HEK293 (cell line): ENCODE data around the gene ING1.

Experiments used
- CTCF ChIA-PET: fragments of 350-600 bp; formaldehyde crosslinking; extraction: SDS; loops from one replicate; lab custom pipeline; 2021; ENCODE audit warnings: antibody characterized with exemption; lab: Yijun Ruan, JAX
- POLR2A ChIA-PET: fragments of 300-600 bp; formaldehyde crosslinking; extraction: SDS; loops from one replicate; lab custom pipeline; 2020; ENCODE audit warnings: antibody characterized with exemption, inconsistent platforms; lab: Yijun Ruan, JAX
- H3K27ac ChIP-seq: fragments of 200-500 bp; sonication (Bioruptor generic); 2 replicates; pipeline ENCODE4 v1.5.1; 2014; ENCODE audit warnings: low read depth, low read length, control low read depth, inconsistent platforms; ENCODE audit errors: extremely low read depth
- H3K36me3 ChIP-seq, 2 experiments: fragments of 200-500 bp in 1 of 2; sonication (Bioruptor generic) in 1 of 2; 1 replicate in 1 of 2; 2 replicates in 1 of 2; pipeline ENCODE4 v1.5.1; 2014 to 2017; ENCODE audit warnings: inconsistent platforms in 2 of 2, low read length in 2 of 2; ENCODE audit not compliant: control insufficient read depth in 2 of 2, insufficient read depth in 1 of 2
- H3K4me1 ChIP-seq: fragments of 200-500 bp; sonication (Bioruptor generic); 2 replicates; pipeline ENCODE4 v1.5.1; 2014; ENCODE audit warnings: mild to moderate bottlenecking, low read length, inconsistent platforms; ENCODE audit not compliant: control insufficient read depth, insufficient read depth
- H3K4me3 ChIP-seq: 2 replicates; pipeline ENCODE4 v1.5.1; 2011; ENCODE audit warnings: low read depth, mild to moderate bottlenecking, control low read depth, low read length, moderate library complexity
- H3K9me3 ChIP-seq: fragments of 200-500 bp; sonication (Bioruptor generic); 2 replicates; pipeline ENCODE4 v1.5.1; 2014; ENCODE audit warnings: low read depth, low read length, inconsistent platforms; ENCODE audit not compliant: control insufficient read depth, insufficient read depth
- CTCF ChIP-seq: fragments of 450-650 bp; formaldehyde crosslinking; IDR thresholded peaks from 2 replicates; pipeline ENCODE4 v1.5.1; 2016; ENCODE audit warnings: missing biosample characterization, missing genetic modification characterization
- GLI2 ChIP-seq: fragments of 450-650 bp; formaldehyde crosslinking; IDR thresholded peaks from 2 replicates; pipeline ENCODE4; 2017; ENCODE audit warnings: missing biosample characterization, missing genetic modification characterization, low read depth, borderline replicate concordance
- HIC1 ChIP-seq: fragments of 450-650 bp; formaldehyde crosslinking; IDR thresholded peaks from 2 replicates; pipeline ENCODE4 v1.5.1; 2016; ENCODE audit warnings: missing biosample characterization, missing genetic modification characterization
- HOXC10 ChIP-seq: sonication (generic); formaldehyde crosslinking; IDR thresholded peaks from 2 replicates; pipeline ENCODE4 v1.8.1; 2023; ENCODE audit warnings: mild to moderate bottlenecking, missing genetic modification reagents
- PRDM2 ChIP-seq: fragments of 450-650 bp; formaldehyde crosslinking; IDR thresholded peaks from 2 replicates; pipeline ENCODE4 v1.5.1; 2016; ENCODE audit warnings: missing biosample characterization, missing genetic modification characterization, borderline replicate concordance
- ZBTB7A ChIP-seq: fragments of 450-650 bp; formaldehyde crosslinking; IDR thresholded peaks from 2 replicates; pipeline ENCODE4 v1.5.1; 2016; ENCODE audit warnings: low read depth, missing biosample characterization, missing genetic modification characterization
- ZFHX2 ChIP-seq: fragments of 450-650 bp; formaldehyde crosslinking; conservative IDR thresholded peaks from 2 replicates; pipeline ENCODE4 v1.5.1; 2016; ENCODE audit warnings: missing biosample characterization, missing genetic modification characterization
- ZFP37 ChIP-seq: fragments of 450-650 bp; formaldehyde crosslinking; IDR thresholded peaks from 2 replicates; pipeline ENCODE4 v1.5.1; 2016; ENCODE audit warnings: missing biosample characterization, missing genetic modification characterization
- ZNF112 ChIP-seq: fragments of 450-650 bp; formaldehyde crosslinking; IDR thresholded peaks from 2 replicates; pipeline ENCODE4 v1.5.0; 2017; ENCODE audit warnings: missing biosample characterization, missing genetic modification characterization
- ZNF146 ChIP-seq: fragments of 450-650 bp; formaldehyde crosslinking; IDR thresholded peaks from 2 replicates; pipeline ENCODE4 v1.5.1; 2016; ENCODE audit warnings: missing biosample characterization, missing genetic modification characterization
- ZNF148 ChIP-seq: fragments of 450-650 bp; formaldehyde crosslinking; IDR thresholded peaks from 2 replicates; pipeline ENCODE4 v1.5.0; 2017; ENCODE audit warnings: missing biosample characterization, missing genetic modification characterization, borderline replicate concordance
- ZNF155 ChIP-seq: fragments of 450-650 bp; formaldehyde crosslinking; IDR thresholded peaks from 2 replicates; pipeline ENCODE4 v1.5.1; 2016; ENCODE audit warnings: missing biosample characterization, missing genetic modification characterization
- ZNF211 ChIP-seq: fragments of 450-650 bp; formaldehyde crosslinking; IDR thresholded peaks from 2 replicates; pipeline ENCODE4 v1.5.1; 2016; ENCODE audit warnings: low read depth, missing biosample characterization, missing genetic modification characterization
- ZNF280C ChIP-seq: fragments of 450-650 bp; formaldehyde crosslinking; IDR thresholded peaks from 2 replicates; pipeline ENCODE4 v1.5.1; 2016; ENCODE audit warnings: missing biosample characterization, missing genetic modification characterization
- ZNF280D ChIP-seq: fragments of 450-650 bp; formaldehyde crosslinking; IDR thresholded peaks from 2 replicates; pipeline ENCODE4 v1.5.1; 2016; ENCODE audit warnings: missing biosample characterization, missing genetic modification characterization
- ZNF416 ChIP-seq: fragments of 450-650 bp; formaldehyde crosslinking; IDR thresholded peaks from 2 replicates; pipeline ENCODE4 v1.5.1; 2016; ENCODE audit warnings: missing biosample characterization, missing genetic modification characterization
- ZNF521 ChIP-seq: fragments of 450-650 bp; formaldehyde crosslinking; IDR thresholded peaks from 2 replicates; pipeline ENCODE4 v1.5.1; 2017; ENCODE audit warnings: missing biosample characterization, mild to moderate bottlenecking, missing genetic modification characterization
- ZNF530 ChIP-seq: fragments of 450-650 bp; formaldehyde crosslinking; IDR thresholded peaks from 2 replicates; pipeline ENCODE4 v1.5.1; 2016; ENCODE audit warnings: low read depth, missing biosample characterization, missing genetic modification characterization
- ZNF560 ChIP-seq: fragments of 450-650 bp; formaldehyde crosslinking; IDR thresholded peaks from 2 replicates; pipeline ENCODE4 v1.5.1; 2017; ENCODE audit warnings: missing biosample characterization, missing genetic modification characterization, borderline replicate concordance
- ZNF658 ChIP-seq: fragments of 450-650 bp; formaldehyde crosslinking; IDR thresholded peaks from 2 replicates; pipeline ENCODE4; 2016; ENCODE audit warnings: missing biosample characterization, missing genetic modification characterization

ING1 gene

GRCh38 chr13:110698689-110699088, 14.8 kb upstream of the ING1 start:
- Histone ChIP-seq H3K9me3 (no peaks in the 10 kb centered on the region), H3K27ac (no peak overlapping the region), H3K4me1 (0 out of 2 replicates have a peak, but pooled peaks cover 3% of the 10 kb centered on the region), H3K4me3 (no peak overlapping the region), H3K36me3 (peaks cover 9 to 67% of the 10 kb centered on the region in 2 experiments; a peak in 2 of 3 replicates)
- TF ChIP-seq ZNF560 (tag by site-specific recombination) = no peak
- no peak for TF ChIP-seq PRDM2
- TF ChIP-seq GLI2 (tag by site-specific recombination) = no peak
- TF ChIP-seq ZNF416 = no peak
- no peak for TF ChIP-seq ZNF658 (tag by site-specific recombination)
- TF ChIP-seq ZNF211 (tag by site-specific recombination) = no peak
- no peak for TF ChIP-seq CTCF
- TF ChIP-seq HIC1 (tag by site-specific recombination) = no peak
- no peak for TF ChIP-seq ZNF530
- no peak for TF ChIP-seq ZNF148
- no peak for TF ChIP-seq ZBTB7A (tag by site-specific recombination)
- TF ChIP-seq ZNF146 (tag by site-specific recombination) = no peak
- no peak for TF ChIP-seq ZNF155 (tag by site-specific recombination)
- no peak for TF ChIP-seq ZFP37
- TF ChIP-seq ZNF521 (tag by site-specific recombination) = no peak
- TF ChIP-seq ZNF280C = no peak
- no peak for TF ChIP-seq ZNF280D
- no peak for TF ChIP-seq ZNF112 (tag by site-specific recombination)
- no peak for TF ChIP-seq HOXC10 (CRISPR knock-in tag)
- TF ChIP-seq ZFHX2 = no peak
- ChIA-PET CTCF (no interaction called here), POLR2A (no interaction called here)
